Measurements from ENCODE around the gene ALDOB. TPM values are rescaled to one million over a fixed set of nuclear protein-coding genes. Genes with fewer than 3 reads are reported as not detected.

ALDOB gene
- total and polyA plus RNA-seq, 2 of the 13 experiments (the other 11 are each of a cell fraction or from before 2014, with no cell fraction given), result 0.29 to 0.97 TPM

DNA sequence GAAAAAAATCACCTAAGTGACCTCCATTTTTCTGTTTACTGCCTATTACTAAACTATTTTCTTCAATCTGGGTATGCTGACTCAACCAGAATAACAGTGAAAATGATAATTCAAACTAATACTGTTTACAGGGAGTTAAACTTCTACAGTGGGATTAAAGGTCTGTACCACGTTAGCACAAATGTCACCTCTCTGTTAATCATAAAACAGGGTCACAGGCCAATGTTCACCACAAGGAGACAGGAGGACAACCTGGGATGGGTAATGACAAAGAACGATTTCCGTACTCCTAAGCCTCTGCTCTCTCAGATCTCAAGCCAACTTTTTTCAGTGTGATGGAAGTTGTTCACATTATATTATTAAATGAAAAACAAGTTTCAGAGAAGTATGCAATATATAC lies 2.3 kb downstream of the ALDOB start (continued):
- 0 out of 2 replicates have a peak, but pooled peaks have one; percentile 25 for TF ChIP-seq ZC3H13 (CRISPR knock-in tag; IDR thresholded peaks at IDR 0.05)
- TF ChIP-seq, protein P1, sequence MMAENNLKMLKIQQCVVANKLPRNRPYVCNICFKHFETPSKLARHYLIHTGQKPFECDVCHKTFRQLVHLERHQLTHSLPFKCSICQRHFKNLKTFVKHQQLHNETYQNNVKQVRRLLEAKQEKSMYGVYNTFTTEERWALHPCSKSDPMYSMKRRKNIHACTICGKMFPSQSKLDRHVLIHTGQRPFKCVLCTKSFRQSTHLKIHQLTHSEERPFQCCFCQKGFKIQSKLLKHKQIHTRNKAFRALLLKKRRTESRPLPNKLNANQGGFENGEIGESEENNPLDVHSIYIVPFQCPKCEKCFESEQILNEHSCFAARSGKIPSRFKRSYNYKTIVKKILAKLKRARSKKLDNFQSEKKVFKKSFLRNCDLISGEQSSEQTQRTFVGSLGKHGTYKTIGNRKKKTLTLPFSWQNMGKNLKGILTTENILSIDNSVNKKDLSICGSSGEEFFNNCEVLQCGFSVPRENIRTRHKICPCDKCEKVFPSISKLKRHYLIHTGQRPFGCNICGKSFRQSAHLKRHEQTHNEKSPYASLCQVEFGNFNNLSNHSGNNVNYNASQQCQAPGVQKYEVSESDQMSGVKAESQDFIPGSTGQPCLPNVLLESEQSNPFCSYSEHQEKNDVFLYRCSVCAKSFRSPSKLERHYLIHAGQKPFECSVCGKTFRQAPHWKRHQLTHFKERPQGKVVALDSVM (CRISPR knock-in tag; IDR thresholded peaks at IDR 0.05), result no peak
- TF ChIP-seq ZNF501 (CRISPR knock-in tag; IDR thresholded peaks at IDR 0.05), result no peak
- no peak for TF ChIP-seq HNRNPK (IDR thresholded peaks at IDR 0.05; ENCODE audit: low read depth, low read length, poor library complexity, severe bottlenecking)
- TF ChIP-seq SRSF1 (optimal IDR thresholded peaks at IDR 0.05; ENCODE audit: low read depth, low read length), result no peak
- TF ChIP-seq NCOA1 (CRISPR knock-in tag; IDR thresholded peaks at IDR 0.05), result no peak
- TF ChIP-seq, protein P2, sequence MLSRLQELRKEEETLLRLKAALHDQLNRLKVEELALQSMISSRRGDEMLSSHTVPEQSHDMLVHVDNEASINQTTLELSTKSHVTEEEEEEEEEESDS (CRISPR knock-in tag; IDR thresholded peaks at IDR 0.05; ENCODE audit: borderline replicate concordance), result no peak
- TF ChIP-seq, protein P3, sequence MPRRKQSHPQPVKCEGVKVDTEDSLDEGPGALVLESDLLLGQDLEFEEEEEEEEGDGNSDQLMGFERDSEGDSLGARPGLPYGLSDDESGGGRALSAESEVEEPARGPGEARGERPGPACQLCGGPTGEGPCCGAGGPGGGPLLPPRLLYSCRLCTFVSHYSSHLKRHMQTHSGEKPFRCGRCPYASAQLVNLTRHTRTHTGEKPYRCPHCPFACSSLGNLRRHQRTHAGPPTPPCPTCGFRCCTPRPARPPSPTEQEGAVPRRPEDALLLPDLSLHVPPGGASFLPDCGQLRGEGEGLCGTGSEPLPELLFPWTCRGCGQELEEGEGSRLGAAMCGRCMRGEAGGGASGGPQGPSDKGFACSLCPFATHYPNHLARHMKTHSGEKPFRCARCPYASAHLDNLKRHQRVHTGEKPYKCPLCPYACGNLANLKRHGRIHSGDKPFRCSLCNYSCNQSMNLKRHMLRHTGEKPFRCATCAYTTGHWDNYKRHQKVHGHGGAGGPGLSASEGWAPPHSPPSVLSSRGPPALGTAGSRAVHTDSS (CRISPR knock-in tag; conservative IDR thresholded peaks at IDR 0.05), result no peak
- no peak for TF ChIP-seq JUND (CRISPR knock-in tag; IDR thresholded peaks at IDR 0.05)
- no peak for TF ChIP-seq ZNF781 (CRISPR knock-in tag; IDR thresholded peaks at IDR 0.05; ENCODE audit: borderline replicate concordance, not compliant biosample characterization)
- no peak for TF ChIP-seq NPAS2 (CRISPR knock-in tag; IDR thresholded peaks at IDR 0.05; ENCODE audit: borderline replicate concordance)
- no peak for TF ChIP-seq ZFP90 (CRISPR knock-in tag; IDR thresholded peaks at IDR 0.05; ENCODE audit: borderline replicate concordance)
- TF ChIP-seq ZNF460 (CRISPR knock-in tag; IDR thresholded peaks at IDR 0.05; ENCODE audit: borderline replicate concordance), result no peak
- no peak for TF ChIP-seq HMGA1 (CRISPR knock-in tag; conservative IDR thresholded peaks at IDR 0.05)
- no peak for TF ChIP-seq ZNF720 (CRISPR knock-in tag; IDR thresholded peaks at IDR 0.05)
- TF ChIP-seq ZNF256 (CRISPR knock-in tag; conservative IDR thresholded peaks at IDR 0.05), result no peak
- TF ChIP-seq ZNF34 (CRISPR knock-in tag; IDR thresholded peaks at IDR 0.05; ENCODE audit: borderline replicate concordance), result no peak
- TF ChIP-seq ZNF24 (IDR thresholded peaks at IDR 0.05), result no peak
- TF ChIP-seq DR1 (CRISPR knock-in tag; IDR thresholded peaks at IDR 0.05), result no peak
- no peak for TF ChIP-seq ZZZ3 (CRISPR knock-in tag; IDR thresholded peaks at IDR 0.05; ENCODE audit: borderline replicate concordance)
- 0 out of 2 replicates have a peak, but pooled peaks have one; percentile 10 for TF ChIP-seq ZFY (CRISPR knock-in tag; IDR thresholded peaks at IDR 0.05)
- TF ChIP-seq ESRRA (CRISPR knock-in tag; IDR thresholded peaks at IDR 0.05; ENCODE audit: low read depth), result peak; percentile 94
- peak; percentile 86; the same call in 1 of the 2 replicates for TF ChIP-seq ZFP1 (CRISPR knock-in tag; IDR thresholded peaks at IDR 0.05)
- peak; percentile 92 for TF ChIP-seq RXRB (CRISPR knock-in tag; IDR thresholded peaks at IDR 0.05; ENCODE audit: borderline replicate concordance)
- TF ChIP-seq, protein P4, sequence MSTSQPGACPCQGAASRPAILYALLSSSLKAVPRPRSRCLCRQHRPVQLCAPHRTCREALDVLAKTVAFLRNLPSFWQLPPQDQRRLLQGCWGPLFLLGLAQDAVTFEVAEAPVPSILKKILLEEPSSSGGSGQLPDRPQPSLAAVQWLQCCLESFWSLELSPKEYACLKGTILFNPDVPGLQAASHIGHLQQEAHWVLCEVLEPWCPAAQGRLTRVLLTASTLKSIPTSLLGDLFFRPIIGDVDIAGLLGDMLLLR (CRISPR knock-in tag; IDR thresholded peaks at IDR 0.05), result no peak
- TF ChIP-seq, protein P5, sequence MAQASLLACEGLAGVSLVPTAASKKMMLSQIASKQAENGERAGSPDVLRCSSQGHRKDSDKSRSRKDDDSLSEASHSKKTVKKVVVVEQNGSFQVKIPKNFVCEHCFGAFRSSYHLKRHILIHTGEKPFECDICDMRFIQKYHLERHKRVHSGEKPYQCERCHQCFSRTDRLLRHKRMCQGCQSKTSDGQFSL (CRISPR knock-in tag; IDR thresholded peaks at IDR 0.05), result no peak
- no peak for TF ChIP-seq ZSCAN20 (CRISPR knock-in tag; IDR thresholded peaks at IDR 0.05; ENCODE audit: borderline replicate concordance)
- no peak for TF ChIP-seq ZNF431 (CRISPR knock-in tag; IDR thresholded peaks at IDR 0.05; ENCODE audit: borderline replicate concordance, low read depth)
